ENCODE results near the gene INVS. TPM values are rescaled to one million over a fixed set of nuclear protein-coding genes. Genes with fewer than 3 reads are reported as not detected.
"Not testable (repeated sequence)": the region's sequence is repeated elsewhere in the genome, so short reads cannot be mapped to it uniquely, and the experiment has no call there.

INVS gene
- total and polyA plus RNA-seq, 12 donors = 1.6 to 8.0 (median 5.5) TPM

GRCh38 chr9:100131216-100131615, 32.2 kb downstream of the INVS start:
- ATAC-seq (no peak), DNase-seq (no peak)
- no peaks in the 10 kb centered on the region for H3K27me3 ChIP-seq
- no peaks in the 10 kb centered on the region for H3K9me3 ChIP-seq
- no peak for TF ChIP-seq CTCF (IDR thresholded peaks at IDR 0.05)
- H3K27ac ChIP-seq = no peak overlapping the region
- H3K4me1 ChIP-seq = peaks cover 0 to 7% (median 0%) of the 10 kb centered on the region in 9 donors
- no peak overlapping the region for H3K4me3 ChIP-seq
- peaks cover 0 to 36% (median 0%) of the 10 kb centered on the region in 9 donors for H3K36me3 ChIP-seq
- WGBS, 2 donors = 88 to 89% methylated on average over 1 of the region's 1 CpG
- intact Hi-C loops (cut with DNase I) = no loop called here

GRCh38 chr9:100131875-100132430, 32.9 kb downstream of the INVS start:
- no peak for DNase-seq
- no peak for TF ChIP-seq CTCF (IDR thresholded peaks at IDR 0.05)
- H3K27me3 ChIP-seq = no peaks in the 10 kb centered on the region
- 97 to 98% methylated on average over 3 of the region's 3 CpGs for WGBS, 2 donors
- ATAC-seq = no peak
- no peak overlapping the region for H3K4me3 ChIP-seq
- H3K27ac ChIP-seq = no peak overlapping the region
- no peaks in the 10 kb centered on the region for H3K9me3 ChIP-seq
- H3K4me1 ChIP-seq = peaks cover 0 to 7% (median 0%) of the 10 kb centered on the region in 9 donors
- intact Hi-C loops (cut with DNase I) = no loop called here
- peaks cover 0 to 29% (median 0%) of the 10 kb centered on the region in 9 donors for H3K36me3 ChIP-seq

- ATAC-seq (no peak), DNase-seq (no peak)
- Histone ChIP-seq H3K27me3 (no peaks in the 10 kb centered on the region), H3K4me3 (no peak overlapping the region), H3K36me3 (peaks cover 0 to 23% (median 0%) of the 10 kb centered on the region in 9 donors), H3K9me3 (no peaks in the 10 kb centered on the region), H3K4me1 (no peaks in the 10 kb centered on the region), H3K27ac (no peak overlapping the region)
- intact Hi-C loops (cut with DNase I) = no loop called here
- TF ChIP-seq CTCF (IDR thresholded peaks at IDR 0.05) = no peak
- 80 to 95% methylated on average over 3 of the region's 3 CpGs for WGBS, 2 donors
These were observed 35.7 kb downstream of the INVS start for GRCh38 chr9:100134731-100135130.

GRCh38 chr9:100136799-100137198, 37.8 kb downstream of the INVS start:
- peak in 3 of 9 donors; percentile 13 to 23 (median 20) for TF ChIP-seq CTCF (IDR thresholded peaks at IDR 0.05)
- H3K4me1 ChIP-seq; H3K27ac ChIP-seq; intact Hi-C loops (cut with DNase I); ATAC-seq; DNase-seq; H3K27me3 ChIP-seq; H3K4me3 ChIP-seq; H3K9me3 ChIP-seq: not testable (repeated sequence)
- WGBS, 2 donors = 89 to 98% methylated on average over 5 of the region's 5 CpGs
- H3K36me3 ChIP-seq = peaks cover 0 to 19% (median 0%) of the 10 kb centered on the region in 9 donors

- not testable (repeated sequence) for H3K4me1 ChIP-seq, H3K36me3 ChIP-seq, ATAC-seq, DNase-seq, H3K9me3 ChIP-seq, H3K27me3 ChIP-seq, H3K27ac ChIP-seq, H3K4me3 ChIP-seq
- 97 to 98% methylated on average over 5 to 6 of the region's 6 CpGs for WGBS, 2 donors
- intact Hi-C loops (cut with DNase I) = loop anchor here in 1 of 10 donors (10.0 kb wide), 1 partner anchor 54 kb away; no protein-coding TSS in a partner anchor
These were observed 41.3 kb downstream of the INVS start for GRCh38 chr9:100140303-100140702.

GRCh38 chr9:100141862-100142261, 42.8 kb downstream of the INVS start:
- not testable (repeated sequence) for H3K4me3 ChIP-seq, ATAC-seq, H3K27ac ChIP-seq, H3K9me3 ChIP-seq, DNase-seq, H3K27me3 ChIP-seq, H3K4me1 ChIP-seq, H3K36me3 ChIP-seq
- intact Hi-C loops (cut with DNase I) = loop anchor here in 1 of 10 donors (10.0 kb wide), 1 partner anchor 53 kb away; no protein-coding TSS in a partner anchor
- WGBS, 2 donors = 93% methylated on average over 8 to 9 of the region's 9 CpGs

- not testable (repeated sequence) for DNase-seq, H3K4me1 ChIP-seq, ATAC-seq, H3K27ac ChIP-seq, H3K27me3 ChIP-seq, H3K4me3 ChIP-seq, H3K9me3 ChIP-seq, H3K36me3 ChIP-seq
- 88 to 90% methylated on average over 15 of the region's 15 CpGs for WGBS, 2 donors
- intact Hi-C loops (cut with DNase I) = loop anchor here in 1 of 10 donors (10.0 kb wide), 1 partner anchor 49 kb away; no protein-coding TSS in a partner anchor
These were observed 46.3 kb downstream of the INVS start for GRCh38 chr9:100145167-100145934.

All from heart right ventricle (tissue), 16 donors.